OCI-LY1 (cell line): ENCODE results near the gene KLK12.

Experiments used
- H2AFZ ChIP-seq: fragments of 200-600 bp; sonication (generic), shearing (Covaris generic); 2 replicates; pipeline ENCODE4 v1.6.0; 2014; ENCODE audit warnings: antibody characterized with exemption, mild to moderate bottlenecking, low read length
- H3F3A ChIP-seq: fragments of 200-600 bp; sonication (generic), shearing (Covaris generic); 2 replicates; pipeline ENCODE4 v1.6.0; 2014; ENCODE audit warnings: mild to moderate bottlenecking, antibody characterized with exemption, low read length, moderate library complexity; ENCODE audit not compliant: insufficient read depth
- H3K27ac ChIP-seq: fragments of 200-600 bp; sonication (generic); 2 replicates; pipeline ENCODE4 v1.5.1; 2014; ENCODE audit warnings: low read length, mixed run types, mild to moderate bottlenecking, low read depth; ENCODE audit not compliant: poor library complexity, severe bottlenecking
- H3K27me3 ChIP-seq: fragments of 200-600 bp; sonication (generic); 2 replicates; pipeline ENCODE4 v1.6.0; 2014; ENCODE audit warnings: antibody characterized with exemption, mild to moderate bottlenecking, low read length, moderate library complexity; ENCODE audit not compliant: insufficient read depth
- H3K36me3 ChIP-seq: fragments of 200-600 bp; sonication (generic); 2 replicates; pipeline ENCODE4 v1.6.1; 2014; ENCODE audit warnings: mild to moderate bottlenecking, antibody characterized with exemption, low read length, moderate library complexity, mixed read lengths; ENCODE audit not compliant: insufficient read depth
- H3K4me1 ChIP-seq: fragments of 200-600 bp; sonication (generic); 2 replicates; pipeline ENCODE4 v1.5.1; 2014; ENCODE audit warnings: mild to moderate bottlenecking, low read length, moderate library complexity; ENCODE audit not compliant: insufficient read depth, severe bottlenecking
- H3K4me2 ChIP-seq: fragments of 200-600 bp; sonication (generic), shearing (Covaris generic); 2 replicates; pipeline ENCODE4 v1.6.1; 2014; ENCODE audit warnings: low read length
- H3K4me3 ChIP-seq: fragments of 200-600 bp; sonication (generic); 2 replicates; pipeline ENCODE4 v1.5.1; 2014; ENCODE audit warnings: low read length, low read depth, mild to moderate bottlenecking, mixed read lengths; ENCODE audit not compliant: poor library complexity, severe bottlenecking
- H3K79me2 ChIP-seq: fragments of 200-600 bp; shearing (Covaris generic); 2 replicates; pipeline ENCODE4 v1.6.1; 2016; ENCODE audit warnings: mixed run types, low read length, mixed read lengths; ENCODE audit not compliant: insufficient read depth
- H3K9ac ChIP-seq: fragments of 200-600 bp; sonication (generic), shearing (Covaris generic); 2 replicates; pipeline ENCODE4 v1.6.1; 2014; ENCODE audit warnings: mild to moderate bottlenecking, low read length, mixed read lengths
- H3K9me2 ChIP-seq: fragments of 200-600 bp; sonication (generic), shearing (Covaris generic); 2 replicates; pipeline ENCODE4 v1.6.1; 2014; ENCODE audit warnings: low read depth, mild to moderate bottlenecking, low read length, mixed read lengths
- H3K9me3 ChIP-seq: fragments of 200-600 bp; shearing (Covaris generic); 2 replicates; pipeline ENCODE4 v1.6.1; 2014; ENCODE audit warnings: low read length, mixed read lengths
- H4K20me1 ChIP-seq: fragments of 200-600 bp; sonication (generic), shearing (Covaris generic); 2 replicates; pipeline ENCODE4 v1.6.0; 2016; ENCODE audit warnings: mild to moderate bottlenecking, low read length; ENCODE audit not compliant: insufficient read depth
- EZH2 ChIP-seq: fragments of 200-600 bp; sonication (generic), shearing (Covaris generic); IDR thresholded peaks from 2 replicates; pipeline ENCODE4 v1.8.0; 2017; ENCODE audit warnings: borderline replicate concordance, mixed run types, mild to moderate bottlenecking, antibody characterized with exemption, low read length, moderate library complexity, mixed read lengths
- TF ChIP-seq, protein P1 (sequence below): fragments of 200-600 bp; sonication (generic), shearing (Covaris generic); IDR thresholded peaks from 2 replicates; pipeline ENCODE4 v1.5.1; 2017; ENCODE audit warnings: mild to moderate bottlenecking, antibody characterized with exemption, low read length, moderate library complexity, mixed read lengths

Gene KLK12

DNA sequence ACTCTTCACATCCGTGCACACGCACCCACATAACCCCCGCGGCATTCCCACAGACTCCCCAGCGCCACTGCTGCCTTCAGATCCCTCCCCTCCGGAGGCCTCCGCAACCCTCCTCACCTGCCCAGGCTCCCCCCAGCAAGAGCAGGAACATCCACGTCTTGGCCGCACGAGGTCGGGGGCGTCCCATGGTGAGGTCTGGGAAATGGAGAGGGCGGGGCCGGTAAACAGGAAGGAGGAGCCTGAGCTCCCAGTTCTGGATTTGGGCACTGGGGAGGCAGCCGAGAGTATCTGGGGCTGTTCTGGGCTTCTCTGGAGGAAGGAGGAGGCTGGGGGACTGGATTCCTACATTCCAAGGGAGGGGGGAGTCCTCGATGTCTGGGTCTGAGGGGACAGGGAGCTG, 33.8 kb downstream of the KLK12 start:
- H3K36me3 ChIP-seq: no peaks in the 10 kb centered on the region
- H3K4me3 ChIP-seq: no peak overlapping the region
- no peak overlapping the region for H3K27ac ChIP-seq
- TF ChIP-seq, protein P1, sequence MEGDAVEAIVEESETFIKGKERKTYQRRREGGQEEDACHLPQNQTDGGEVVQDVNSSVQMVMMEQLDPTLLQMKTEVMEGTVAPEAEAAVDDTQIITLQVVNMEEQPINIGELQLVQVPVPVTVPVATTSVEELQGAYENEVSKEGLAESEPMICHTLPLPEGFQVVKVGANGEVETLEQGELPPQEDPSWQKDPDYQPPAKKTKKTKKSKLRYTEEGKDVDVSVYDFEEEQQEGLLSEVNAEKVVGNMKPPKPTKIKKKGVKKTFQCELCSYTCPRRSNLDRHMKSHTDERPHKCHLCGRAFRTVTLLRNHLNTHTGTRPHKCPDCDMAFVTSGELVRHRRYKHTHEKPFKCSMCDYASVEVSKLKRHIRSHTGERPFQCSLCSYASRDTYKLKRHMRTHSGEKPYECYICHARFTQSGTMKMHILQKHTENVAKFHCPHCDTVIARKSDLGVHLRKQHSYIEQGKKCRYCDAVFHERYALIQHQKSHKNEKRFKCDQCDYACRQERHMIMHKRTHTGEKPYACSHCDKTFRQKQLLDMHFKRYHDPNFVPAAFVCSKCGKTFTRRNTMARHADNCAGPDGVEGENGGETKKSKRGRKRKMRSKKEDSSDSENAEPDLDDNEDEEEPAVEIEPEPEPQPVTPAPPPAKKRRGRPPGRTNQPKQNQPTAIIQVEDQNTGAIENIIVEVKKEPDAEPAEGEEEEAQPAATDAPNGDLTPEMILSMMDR: no peak
- TF ChIP-seq EZH2: no peak
- H3K9me3 ChIP-seq: no peaks in the 10 kb centered on the region
- H3K9ac ChIP-seq: no peak overlapping the region
- no peaks in the 10 kb centered on the region for H3K79me2 ChIP-seq
- no peaks in the 10 kb centered on the region for H3F3A ChIP-seq
- no peaks in the 10 kb centered on the region for H3K27me3 ChIP-seq
- H3K4me2 ChIP-seq: no peak overlapping the region
- no peak overlapping the region for H2AFZ ChIP-seq
- no peaks in the 10 kb centered on the region for H3K4me1 ChIP-seq
- H3K9me2 ChIP-seq: no peaks in the 10 kb centered on the region
- no peaks in the 10 kb centered on the region for H4K20me1 ChIP-seq

DNA sequence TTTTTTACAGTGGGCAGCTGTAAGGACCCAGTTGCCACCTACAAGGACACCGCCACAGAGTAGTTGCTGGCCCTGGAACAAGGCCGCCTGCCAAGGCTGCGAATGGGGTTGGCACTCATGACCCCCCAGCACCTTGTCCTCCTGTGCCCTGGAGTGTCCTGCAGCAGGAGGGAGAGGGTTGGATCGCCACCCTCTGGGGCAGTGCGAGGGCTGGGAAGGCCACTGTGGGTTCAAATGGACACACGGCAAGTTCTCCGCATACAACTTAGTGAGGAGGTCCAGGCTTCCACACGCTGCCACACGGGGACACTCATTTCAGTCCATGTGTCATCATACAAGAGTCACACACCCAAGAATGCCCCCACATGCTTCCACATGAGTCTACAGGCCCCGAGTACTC, 34.4 kb downstream of the KLK12 start:
- no peak overlapping the region for H2AFZ ChIP-seq
- H3K9me2 ChIP-seq: no peaks in the 10 kb centered on the region
- no peak overlapping the region for H3K27ac ChIP-seq
- no peak overlapping the region for H3K9ac ChIP-seq
- H3K79me2 ChIP-seq: no peaks in the 10 kb centered on the region
- TF ChIP-seq, protein P1: no peak
- TF ChIP-seq EZH2: no peak
- H3K9me3 ChIP-seq: no peaks in the 10 kb centered on the region
- H3K4me3 ChIP-seq: no peak overlapping the region
- H3K36me3 ChIP-seq: no peaks in the 10 kb centered on the region
- H3K4me2 ChIP-seq: no peak overlapping the region
- H3K27me3 ChIP-seq: no peaks in the 10 kb centered on the region
- H4K20me1 ChIP-seq: no peaks in the 10 kb centered on the region
- H3F3A ChIP-seq: no peaks in the 10 kb centered on the region
- no peaks in the 10 kb centered on the region for H3K4me1 ChIP-seq

DNA sequence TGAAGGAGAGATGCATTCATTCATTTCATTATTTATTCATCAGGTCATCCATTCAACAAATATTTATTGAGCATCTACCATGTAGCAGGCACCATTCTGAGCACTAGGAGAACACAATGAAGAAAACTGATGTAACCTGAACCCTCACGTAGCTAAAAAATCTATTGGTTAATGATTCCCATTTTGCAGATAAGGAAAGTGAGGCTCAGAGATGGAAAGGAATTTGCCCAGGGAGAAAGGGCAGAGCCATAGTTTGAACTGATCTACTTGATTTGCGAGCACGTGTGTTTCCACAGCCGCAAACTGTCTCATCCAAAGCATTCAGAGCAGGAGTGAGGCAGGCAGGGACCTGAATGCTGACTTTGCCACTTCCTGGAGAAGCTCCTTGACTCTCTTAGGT, 36.1 kb downstream of the KLK12 start:
- H3K9ac ChIP-seq: no peak overlapping the region
- no peaks in the 10 kb centered on the region for H4K20me1 ChIP-seq
- TF ChIP-seq, protein P1: no peak
- no peak for TF ChIP-seq EZH2
- no peaks in the 10 kb centered on the region for H3F3A ChIP-seq
- H2AFZ ChIP-seq: no peak overlapping the region
- H3K27ac ChIP-seq: no peak overlapping the region
- no peak overlapping the region for H3K4me3 ChIP-seq
- no peak overlapping the region for H3K4me2 ChIP-seq
- H3K79me2 ChIP-seq: no peaks in the 10 kb centered on the region
- no peaks in the 10 kb centered on the region for H3K9me2 ChIP-seq
- H3K27me3 ChIP-seq: no peaks in the 10 kb centered on the region
- H3K4me1 ChIP-seq: no peaks in the 10 kb centered on the region
- no peaks in the 10 kb centered on the region for H3K9me3 ChIP-seq
- no peaks in the 10 kb centered on the region for H3K36me3 ChIP-seq
